ENCODE results near the gene PRDX4. TPM values are rescaled to one million over a fixed set of nuclear protein-coding genes. Genes with fewer than 3 reads are reported as not detected.

PRDX4 gene
- total and polyA plus RNA-seq, 10 of the 15 experiments (the other 5 are each of a cell fraction or from before 2014, with no cell fraction given), result 11.1 to 121 (median 59.1) TPM

DNA sequence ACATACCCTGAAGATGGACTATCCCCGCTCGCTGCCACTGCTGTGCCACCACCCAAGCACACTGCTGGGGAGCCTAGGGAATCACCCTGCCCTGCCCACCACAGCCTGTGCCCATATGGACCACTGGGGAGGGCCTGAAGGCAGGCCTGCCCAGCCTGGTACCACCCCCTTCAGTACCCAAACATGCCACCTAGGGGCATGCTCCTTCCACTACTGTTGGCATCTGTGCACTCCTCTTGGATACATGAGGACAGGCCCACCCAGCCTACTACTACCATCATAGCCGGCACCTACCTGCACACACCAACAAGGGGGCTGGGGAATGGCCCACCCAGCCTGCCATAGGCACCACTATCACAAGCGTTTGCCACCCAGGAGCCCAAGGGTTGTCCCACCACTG is 30.1 kb upstream of the PRDX4 start:
- Histone ChIP-seq H3K27ac (ENCODE audit: control insufficient read depth, insufficient read depth) (no peak overlapping the region), H3K9ac (ENCODE audit: control insufficient read depth, insufficient read depth, low read length) (no peak overlapping the region), H3K9me3 (replicated peaks; ENCODE audit: control insufficient read depth, insufficient read depth, low read length) (no peaks in the 10 kb centered on the region), H2AFZ (ENCODE audit: control insufficient read depth, low read depth, low read length) (no peak overlapping the region), H3K4me1 (ENCODE audit: control insufficient read depth, insufficient read depth, low read length) (no peaks in the 10 kb centered on the region), H3K4me3 (no peak overlapping the region), H4K20me1 (ENCODE audit: control insufficient read depth, insufficient read depth) (no peaks in the 10 kb centered on the region), H3K4me2 (ENCODE audit: control insufficient read depth, insufficient read depth) (no peak overlapping the region), H3K79me2 (ENCODE audit: control insufficient read depth, insufficient read depth, low read length) (no peaks in the 10 kb centered on the region), H3K36me3 (ENCODE audit: control insufficient read depth in 2 of 2, insufficient read depth in 2 of 2, low read length in 1 of 2) (no peaks in the 10 kb centered on the region), H3K27me3 (replicated peaks in 1 of 2; ENCODE audit: control insufficient read depth in 2 of 2, insufficient read depth in 2 of 2, low read length in 1 of 2) (no peaks in the 10 kb centered on the region; a peak in 1 of 4 replicates)
- WGBS (ENCODE audit: insufficient coverage, insufficient replicate concordance, low lambda C conversion rate, missing lambda C conversion rate), result 32% methylated on average over 4 of the region's 4 CpGs
- BruUV-seq (replicated peaks), result no TSS peak
- intact Hi-C loops (cut with micrococcal nuclease; ENCODE audit: unreplicated experiment) (loop anchor here (10.0 kb wide), 1 partner anchor 1652 kb away; no protein-coding TSS in a partner anchor), in situ Hi-C loops (cut with MboI) (no loop called here)
- ChIA-PET RAD21 (ENCODE audit: unreplicated experiment) (no interaction called here), CTCF (no interaction called here), POLR2A (no interaction called here), SMC1A (ENCODE audit: uncharacterized antibody, unreplicated experiment) (no interaction called here)
- FAIRE-seq, result no peak
- no peak for TF ChIP-seq BHLHE40 (IDR thresholded peaks at IDR 0.05; ENCODE audit: borderline replicate concordance in 1 of 2, low read depth in 2 of 2, low read length in 1 of 2)
- TF ChIP-seq, protein P1, sequence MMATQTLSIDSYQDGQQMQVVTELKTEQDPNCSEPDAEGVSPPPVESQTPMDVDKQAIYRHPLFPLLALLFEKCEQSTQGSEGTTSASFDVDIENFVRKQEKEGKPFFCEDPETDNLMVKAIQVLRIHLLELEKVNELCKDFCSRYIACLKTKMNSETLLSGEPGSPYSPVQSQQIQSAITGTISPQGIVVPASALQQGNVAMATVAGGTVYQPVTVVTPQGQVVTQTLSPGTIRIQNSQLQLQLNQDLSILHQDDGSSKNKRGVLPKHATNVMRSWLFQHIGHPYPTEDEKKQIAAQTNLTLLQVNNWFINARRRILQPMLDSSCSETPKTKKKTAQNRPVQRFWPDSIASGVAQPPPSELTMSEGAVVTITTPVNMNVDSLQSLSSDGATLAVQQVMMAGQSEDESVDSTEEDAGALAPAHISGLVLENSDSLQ (IDR thresholded peaks at IDR 0.05), result no peak
- TF ChIP-seq SIX5 (IDR thresholded peaks at IDR 0.05; ENCODE audit: low read depth, low read length, severe bottlenecking), result no peak
- TF ChIP-seq SMC3 (IDR thresholded peaks at IDR 0.05; ENCODE audit: borderline replicate concordance, low read length), result no peak
- TF ChIP-seq HCFC1 (IDR thresholded peaks at IDR 0.05; ENCODE audit: low read length), result no peak
- no peak for TF ChIP-seq CHD4 (IDR thresholded peaks at IDR 0.05)
- TF ChIP-seq EED (IDR thresholded peaks at IDR 0.05; ENCODE audit: low read depth), result no peak
- TF ChIP-seq NR2F1 (conservative IDR thresholded peaks at IDR 0.05), result no peak
- TF ChIP-seq ZBTB40 (IDR thresholded peaks at IDR 0.05; ENCODE audit: borderline replicate concordance), result no peak
- TF ChIP-seq, protein P2, sequence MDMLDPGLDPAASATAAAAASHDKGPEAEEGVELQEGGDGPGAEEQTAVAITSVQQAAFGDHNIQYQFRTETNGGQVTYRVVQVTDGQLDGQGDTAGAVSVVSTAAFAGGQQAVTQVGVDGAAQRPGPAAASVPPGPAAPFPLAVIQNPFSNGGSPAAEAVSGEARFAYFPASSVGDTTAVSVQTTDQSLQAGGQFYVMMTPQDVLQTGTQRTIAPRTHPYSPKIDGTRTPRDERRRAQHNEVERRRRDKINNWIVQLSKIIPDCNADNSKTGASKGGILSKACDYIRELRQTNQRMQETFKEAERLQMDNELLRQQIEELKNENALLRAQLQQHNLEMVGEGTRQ (IDR thresholded peaks at IDR 0.05; ENCODE audit: borderline replicate concordance, low read depth, low read length), result no peak
- TF ChIP-seq MTA3 (IDR thresholded peaks at IDR 0.05; ENCODE audit: borderline replicate concordance, low read length), result no peak
- TF ChIP-seq POLR2AphosphoS2 (IDR thresholded peaks at IDR 0.05; ENCODE audit: low read depth, low read length), result no peak
- peak; percentile 65; the same call in 2 of the 3 replicates for ATAC-seq
- DNase-seq (ENCODE audit: low read depth, low spot score), result no peak

Data from GM12878 (cell line).